Tibial nerve (tissue), 4 donors: ENCODE results near the gene SLIT1. TPM values are rescaled to one million over a fixed set of nuclear protein-coding genes. Genes with fewer than 3 reads are reported as not detected.
"Not testable (repeated sequence)": the region's sequence is repeated elsewhere in the genome, so short reads cannot be mapped to it uniquely, and the experiment has no call there.

Source experiments
- DNase-seq, 2 donors: peaks; one replicate each; pipeline ENCODE4 v3.0.0-alpha.2; 2019; ENCODE audit warnings: low spot score in 2 of 2
- H3K27ac ChIP-seq, 4 donors: fragments of 200-600 bp; sonication (generic) in 3 of 4; one replicate each; pipeline ENCODE4 v1.5.1; 2017 to 2019; ENCODE audit warnings: mild to moderate bottlenecking in 1 of 4
- H3K27me3 ChIP-seq, 2 donors: fragments of 200-600 bp; sonication (generic) in 1 of 2; one replicate each; pipeline versions ENCODE4 v1.5.1 to v1.6.0; 2017 to 2019
- H3K36me3 ChIP-seq, 3 donors: fragments of 200-600 bp; sonication (generic); one replicate each; pipeline ENCODE4 v1.5.1; 2018 to 2019
- H3K4me1 ChIP-seq, 4 donors: fragments of 200-600 bp; sonication (generic) in 3 of 4; one replicate each; pipeline ENCODE4 v1.5.1; 2017 to 2019
- H3K4me3 ChIP-seq, 4 donors: fragments of 200-600 bp; sonication (generic) in 3 of 4; one replicate each; pipeline ENCODE4 v1.5.1; 2017 to 2019; ENCODE audit warnings: mild to moderate bottlenecking in 1 of 4, moderate library complexity in 1 of 4
- H3K9me3 ChIP-seq, 4 donors: fragments of 200-600 bp; sonication (generic) in 3 of 4; one replicate each; pipeline ENCODE4 v1.5.1; 2017 to 2019
- EP300 ChIP-seq, 2 donors: sonication (generic); formaldehyde crosslinking; IDR thresholded peaks; one replicate each; pipeline ENCODE4 v1.6.1; 2017; ENCODE audit warnings: antibody characterized with exemption in 2 of 2, mild to moderate bottlenecking in 1 of 2
- POLR2A ChIP-seq, 2 donors: fragments of 450-650 bp; IDR thresholded peaks; one replicate each; pipeline ENCODE4 v1.6.1; 2017; ENCODE audit warnings: antibody characterized with exemption in 2 of 2, mild to moderate bottlenecking in 2 of 2, moderate library complexity in 2 of 2
- WGBS, 2 donors: methylation state at CpG; one replicate each; pipeline ENCODE4 v1.1.5; 2018; 5-methylcytosine and 5-hydroxymethylcytosine counted together
- total RNA-seq, 4 donors: library from RNA; depleted of rRNA; stranded (reverse); fragments of >200 nt; gene quantifications; one replicate each; pipeline ENCODE4 v1.1.0, GENCODE V29; 2016
- TF ChIP-seq, protein P1 (sequence below), 5 experiments: fragments of 200-600 bp in 3 of 5; fragments of 450-650 bp in 2 of 5; sonication (generic) in 3 of 5; IDR thresholded peaks; one replicate each; pipeline ENCODE4 v1.5.1; 2016 to 2019; ENCODE audit warnings: antibody characterized with exemption in 5 of 5, mild to moderate bottlenecking in 3 of 5, moderate library complexity in 2 of 5

The SLIT1 gene
- total RNA-seq, 4 donors from 2014 or later = 0.78 to 3.1 (median 1.3) TPM

DNA sequence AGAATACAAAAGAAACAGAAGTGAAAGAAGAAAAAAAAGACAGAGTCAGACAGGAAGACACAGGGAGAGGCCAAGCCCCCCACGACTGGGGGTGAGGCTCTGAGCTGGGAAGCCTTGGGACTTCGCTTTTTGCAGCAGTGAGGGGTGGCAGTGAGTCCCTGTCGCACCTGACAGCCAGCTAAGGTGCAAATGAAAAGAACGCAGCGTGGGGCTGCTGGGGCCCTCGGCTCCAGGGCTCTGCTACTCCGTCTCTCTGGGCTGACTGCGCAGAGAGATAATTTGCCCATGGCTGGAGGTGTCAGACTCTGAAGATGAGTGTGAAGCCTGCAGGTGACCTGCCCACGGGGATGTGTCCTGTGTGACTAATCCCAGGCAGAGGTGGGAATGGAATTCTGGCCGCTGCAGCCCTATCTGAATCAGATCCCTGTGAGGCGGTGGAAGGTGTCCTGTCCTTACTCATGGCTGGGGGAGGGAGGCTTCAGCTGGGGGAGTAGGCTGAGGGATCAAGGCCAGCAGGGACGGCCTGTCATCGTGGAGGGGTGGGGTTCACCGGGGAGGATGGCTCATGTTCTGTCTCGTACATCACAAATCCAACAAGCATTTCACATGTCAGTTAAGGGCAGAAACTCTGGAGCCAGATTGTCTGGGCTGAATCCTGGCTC lies 96.4 kb downstream of the SLIT1 start:
- WGBS, 2 donors = 41 to 44% methylated on average over 15 of the region's 15 CpGs
- Histone ChIP-seq H3K9me3 (no peaks in the 10 kb centered on the region), H3K27me3 (no peaks in the 10 kb centered on the region), H3K36me3 (no peaks in the 10 kb centered on the region), H3K4me3 (no peak overlapping the region), H3K27ac (no peak overlapping the region), H3K4me1 (no peaks in the 10 kb centered on the region)
- TF ChIP-seq POLR2A (IDR thresholded peaks at IDR 0.05) (no peak), EP300 (IDR thresholded peaks at IDR 0.05) (no peak)
- TF ChIP-seq, protein P1, sequence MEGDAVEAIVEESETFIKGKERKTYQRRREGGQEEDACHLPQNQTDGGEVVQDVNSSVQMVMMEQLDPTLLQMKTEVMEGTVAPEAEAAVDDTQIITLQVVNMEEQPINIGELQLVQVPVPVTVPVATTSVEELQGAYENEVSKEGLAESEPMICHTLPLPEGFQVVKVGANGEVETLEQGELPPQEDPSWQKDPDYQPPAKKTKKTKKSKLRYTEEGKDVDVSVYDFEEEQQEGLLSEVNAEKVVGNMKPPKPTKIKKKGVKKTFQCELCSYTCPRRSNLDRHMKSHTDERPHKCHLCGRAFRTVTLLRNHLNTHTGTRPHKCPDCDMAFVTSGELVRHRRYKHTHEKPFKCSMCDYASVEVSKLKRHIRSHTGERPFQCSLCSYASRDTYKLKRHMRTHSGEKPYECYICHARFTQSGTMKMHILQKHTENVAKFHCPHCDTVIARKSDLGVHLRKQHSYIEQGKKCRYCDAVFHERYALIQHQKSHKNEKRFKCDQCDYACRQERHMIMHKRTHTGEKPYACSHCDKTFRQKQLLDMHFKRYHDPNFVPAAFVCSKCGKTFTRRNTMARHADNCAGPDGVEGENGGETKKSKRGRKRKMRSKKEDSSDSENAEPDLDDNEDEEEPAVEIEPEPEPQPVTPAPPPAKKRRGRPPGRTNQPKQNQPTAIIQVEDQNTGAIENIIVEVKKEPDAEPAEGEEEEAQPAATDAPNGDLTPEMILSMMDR (IDR thresholded peaks at IDR 0.05) = no peak
- DNase-seq = no peak

DNA sequence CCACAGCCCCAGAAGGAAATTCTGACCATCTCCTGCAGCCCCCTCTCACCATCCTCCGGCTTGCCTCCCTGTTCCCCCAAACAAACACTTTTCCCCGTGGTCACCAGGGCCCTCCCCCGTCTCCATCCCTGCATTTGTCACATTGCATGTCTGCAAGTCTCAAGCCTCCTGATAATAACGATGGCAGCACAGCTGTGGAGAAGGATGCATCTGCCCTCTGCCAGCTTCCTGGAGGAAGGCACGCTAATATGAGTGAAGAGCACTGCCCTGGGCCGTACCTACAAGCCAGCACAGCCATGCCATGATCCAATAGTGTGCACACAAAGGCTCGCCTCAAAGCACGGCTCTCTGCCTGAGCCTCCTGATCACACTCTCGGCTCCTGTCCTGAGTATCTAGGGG lies 98.5 kb downstream of the SLIT1 start:
- Histone ChIP-seq H3K27ac (no peak overlapping the region), H3K9me3 (no peaks in the 10 kb centered on the region), H3K27me3 (no peaks in the 10 kb centered on the region), H3K4me1 (no peaks in the 10 kb centered on the region), H3K4me3 (no peak overlapping the region), H3K36me3 (no peaks in the 10 kb centered on the region)
- DNase-seq = no peak
- 47 to 63% methylated on average over 6 to 9 of the region's 9 CpGs for WGBS, 2 donors
- TF ChIP-seq, protein P1 (IDR thresholded peaks at IDR 0.05) = no peak
- TF ChIP-seq EP300 (IDR thresholded peaks at IDR 0.05) = no peak
- TF ChIP-seq POLR2A (IDR thresholded peaks at IDR 0.05) = no peak

DNA sequence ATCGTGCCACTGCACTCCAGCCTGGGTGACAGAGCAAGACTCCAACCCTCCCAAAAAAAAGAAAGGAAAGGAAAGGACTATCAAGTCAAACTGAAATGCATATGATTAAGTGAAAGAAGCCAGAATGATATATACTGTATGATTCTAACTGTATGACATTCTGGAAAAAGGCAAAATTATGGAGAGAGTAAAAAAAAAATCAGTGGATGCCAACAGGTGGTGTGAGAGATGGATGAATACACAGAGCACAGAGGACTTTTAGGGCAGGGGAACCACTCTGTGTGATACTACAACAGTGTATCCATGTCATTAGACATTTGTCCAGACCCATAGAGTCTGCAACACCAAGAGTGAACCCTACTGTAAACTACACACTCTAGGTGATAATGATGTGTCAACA lies 99.2 kb downstream of the SLIT1 start:
- TF ChIP-seq, protein P1 (IDR thresholded peaks at IDR 0.05) = no peak
- no peak for TF ChIP-seq EP300 (IDR thresholded peaks at IDR 0.05)
- no peak overlapping the region for H3K4me3 ChIP-seq
- no peak overlapping the region for H3K27ac ChIP-seq
- 97 to 100% methylated on average over 1 of the region's 1 CpG for WGBS, 2 donors
- DNase-seq = no peak
- H3K4me1 ChIP-seq = no peaks in the 10 kb centered on the region
- no peaks in the 10 kb centered on the region for H3K9me3 ChIP-seq
- H3K27me3 ChIP-seq = peaks cover 0 to 4% of the 10 kb centered on the region in 2 donors
- no peaks in the 10 kb centered on the region for H3K36me3 ChIP-seq

DNA sequence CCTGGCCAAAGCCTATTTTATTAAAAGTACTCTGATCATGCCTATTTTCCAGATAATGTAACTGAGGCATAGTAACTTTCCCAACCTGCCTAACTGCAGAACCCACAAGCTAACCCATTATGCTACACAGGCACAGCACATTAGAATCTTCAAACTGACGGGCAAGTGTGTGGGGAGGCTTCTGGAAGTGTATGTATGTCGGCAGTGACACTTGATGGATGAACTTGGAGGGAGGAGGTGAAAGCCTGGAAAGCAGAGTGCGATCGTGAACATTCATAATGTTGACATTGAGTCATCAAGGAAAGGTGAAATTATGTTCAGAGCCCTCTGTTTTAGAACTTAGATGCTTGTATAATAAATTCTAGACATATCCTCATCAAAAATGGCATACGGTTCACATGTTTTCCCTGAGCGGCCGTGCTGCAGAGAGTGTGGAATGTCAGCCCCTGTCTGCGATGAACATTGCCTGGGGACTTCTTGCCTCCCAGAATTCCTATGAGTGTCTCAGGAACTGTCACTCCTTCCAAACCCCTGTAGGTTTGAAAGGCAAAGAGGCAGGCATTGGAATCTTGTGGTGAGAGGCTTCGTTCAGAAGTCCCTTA lies 102.4 kb downstream of the SLIT1 start:
- 59 to 69% methylated on average over 9 of the region's 9 CpGs for whole genome bisulfite sequencing, 2 donors
- peaks cover 0 to 9% (median 0%) of the 10 kb centered on the region in 4 donors for H3K4me1 ChIP-seq
- no peak overlapping the region for H3K4me3 ChIP-seq
- DNase-seq = no peak
- peaks cover 0 to 4% of the 10 kb centered on the region in 2 donors for H3K27me3 ChIP-seq
- H3K9me3 ChIP-seq = no peaks in the 10 kb centered on the region
- no peaks in the 10 kb centered on the region for H3K36me3 ChIP-seq
- TF ChIP-seq EP300 (IDR thresholded peaks at IDR 0.05) = no peak
- TF ChIP-seq POLR2A (IDR thresholded peaks at IDR 0.05) = no peak
- TF ChIP-seq, protein P1 (IDR thresholded peaks at IDR 0.05) = no peak
- H3K27ac ChIP-seq = no peak overlapping the region

DNA sequence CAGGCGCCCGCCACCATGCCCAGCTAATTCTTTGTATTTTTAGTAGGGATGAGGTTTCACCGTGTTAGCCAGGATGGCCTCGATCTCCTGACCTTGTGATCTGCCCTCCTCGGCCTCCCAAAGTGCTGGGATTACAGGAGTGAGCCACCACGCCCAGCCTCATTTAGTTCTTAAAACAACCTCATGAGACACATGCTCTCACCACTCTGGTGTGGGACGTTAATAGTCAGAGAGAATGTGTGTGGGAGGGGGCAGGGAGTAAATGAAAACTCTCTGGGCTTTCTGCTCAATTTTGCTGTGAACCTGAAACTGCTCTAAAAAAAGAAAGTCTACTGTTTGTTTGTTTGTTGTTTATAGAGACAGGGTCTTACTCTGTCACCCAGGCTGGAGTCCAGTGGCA lies 103.2 kb downstream of the SLIT1 start:
- 69% methylated on average over 7 of the region's 7 CpGs for WGBS, 2 donors
- not testable (repeated sequence) for H3K9me3 ChIP-seq, H3K27me3 ChIP-seq, H3K27ac ChIP-seq, H3K36me3 ChIP-seq, H3K4me1 ChIP-seq, H3K4me3 ChIP-seq, DNase-seq
